ENCODE measurements around the gene TRMO.
"Not testable (repeated sequence)": the region's sequence is repeated elsewhere in the genome, so short reads cannot be mapped to it uniquely, and the experiment has no call there.

Gene TRMO

GRCh38 chr9:97921959-97922724 lies at the start of gene TRMO:
TRMO (minus strand) TSS chr9:97922500; CDS start chr9:97922493, 7 bp downstream.
- peak; percentile 95 to 99 (median 98) for DNase-seq (ENCODE audit: low read depth in 2 of 3, low spot score in 2 of 3)

- DNase-seq (ENCODE audit: low read depth in 2 of 3, low spot score in 2 of 3) = no peak
These were observed 47.9 kb upstream of the TRMO start for GRCh38 chr9:97970165-97970564.

- no peak for DNase-seq (ENCODE audit: low read depth in 2 of 3, low spot score in 2 of 3)
These were observed 46.7 kb upstream of the TRMO start for GRCh38 chr9:97969014-97969413.

GRCh38 chr9:97966493-97966892 lies 44.2 kb upstream of the TRMO start:
- no peak for DNase-seq (ENCODE audit: low read depth in 2 of 3, low spot score in 2 of 3)

- no peak for DNase-seq (ENCODE audit: low read depth in 2 of 3, low spot score in 2 of 3)
These were observed 42.6 kb upstream of the TRMO start for GRCh38 chr9:97964901-97965300.

GRCh38 chr9:97963232-97963631 lies 40.9 kb upstream of the TRMO start:
- DNase-seq (ENCODE audit: low read depth in 2 of 3, low spot score in 2 of 3) = no peak

GRCh38 chr9:97962575-97962974 lies 40.3 kb upstream of the TRMO start:
- DNase-seq (ENCODE audit: low read depth in 2 of 3, low spot score in 2 of 3) = no peak

- DNase-seq (ENCODE audit: low read depth in 2 of 3, low spot score in 2 of 3) = no peak
These were observed 39.8 kb upstream of the TRMO start for GRCh38 chr9:97962136-97962535.

- DNase-seq (ENCODE audit: low read depth in 2 of 3, low spot score in 2 of 3) = no peak
These were observed 39.1 kb upstream of the TRMO start for GRCh38 chr9:97961361-97961760.

- not testable (repeated sequence) for DNase-seq (ENCODE audit: low read depth in 2 of 3, low spot score in 2 of 3)
These were observed 38.5 kb upstream of the TRMO start for GRCh38 chr9:97960678-97961328.

- DNase-seq (ENCODE audit: low read depth in 2 of 3, low spot score in 2 of 3) = no peak
These were observed 37.3 kb upstream of the TRMO start for GRCh38 chr9:97959585-97959984.

- no peak for DNase-seq (ENCODE audit: low read depth in 2 of 3, low spot score in 2 of 3)
These were observed 36.7 kb upstream of the TRMO start for GRCh38 chr9:97958812-97959511.

GRCh38 chr9:97956331-97956730 lies 34.0 kb upstream of the TRMO start:
- DNase-seq (ENCODE audit: low read depth in 2 of 3, low spot score in 2 of 3) = no peak

GRCh38 chr9:97954550-97954989 lies 32.3 kb upstream of the TRMO start:
- DNase-seq (ENCODE audit: low read depth in 2 of 3, low spot score in 2 of 3) = peak in 1 of 3 experiments; percentile 1

- DNase-seq (ENCODE audit: low read depth in 2 of 3, low spot score in 2 of 3) = not testable (repeated sequence)
These were observed 28.6 kb upstream of the TRMO start for GRCh38 chr9:97950873-97951272.

GRCh38 chr9:97947094-97947493 lies 24.8 kb upstream of the TRMO start:
- not testable (repeated sequence) for DNase-seq (ENCODE audit: low read depth in 2 of 3, low spot score in 2 of 3)

- DNase-seq (ENCODE audit: low read depth in 2 of 3, low spot score in 2 of 3) = not testable (repeated sequence)
These were observed 23.2 kb upstream of the TRMO start for GRCh38 chr9:97945470-97945869.

- no peak for DNase-seq (ENCODE audit: low read depth in 2 of 3, low spot score in 2 of 3)
These were observed 22.3 kb upstream of the TRMO start for GRCh38 chr9:97944612-97945011.

- DNase-seq (ENCODE audit: low read depth in 2 of 3, low spot score in 2 of 3) = no peak
These were observed 21.1 kb upstream of the TRMO start for GRCh38 chr9:97943308-97943855.

GRCh38 chr9:97941323-97941722 lies 19.0 kb upstream of the TRMO start:
- no peak for DNase-seq (ENCODE audit: low read depth in 2 of 3, low spot score in 2 of 3)

- no peak for DNase-seq (ENCODE audit: low read depth in 2 of 3, low spot score in 2 of 3)
These were observed 18.4 kb upstream of the TRMO start for GRCh38 chr9:97940741-97941140.

GRCh38 chr9:97940233-97940632 lies 17.9 kb upstream of the TRMO start:
- DNase-seq (ENCODE audit: low read depth in 2 of 3, low spot score in 2 of 3) = no peak

Measured in activated CD8-positive, alpha-beta memory T cell treated with anti-CD3 and anti-CD28 coated beads for 48 hours (primary cell).